ENCODE data around the gene TMC4.

The TMC4 gene

DNA sequence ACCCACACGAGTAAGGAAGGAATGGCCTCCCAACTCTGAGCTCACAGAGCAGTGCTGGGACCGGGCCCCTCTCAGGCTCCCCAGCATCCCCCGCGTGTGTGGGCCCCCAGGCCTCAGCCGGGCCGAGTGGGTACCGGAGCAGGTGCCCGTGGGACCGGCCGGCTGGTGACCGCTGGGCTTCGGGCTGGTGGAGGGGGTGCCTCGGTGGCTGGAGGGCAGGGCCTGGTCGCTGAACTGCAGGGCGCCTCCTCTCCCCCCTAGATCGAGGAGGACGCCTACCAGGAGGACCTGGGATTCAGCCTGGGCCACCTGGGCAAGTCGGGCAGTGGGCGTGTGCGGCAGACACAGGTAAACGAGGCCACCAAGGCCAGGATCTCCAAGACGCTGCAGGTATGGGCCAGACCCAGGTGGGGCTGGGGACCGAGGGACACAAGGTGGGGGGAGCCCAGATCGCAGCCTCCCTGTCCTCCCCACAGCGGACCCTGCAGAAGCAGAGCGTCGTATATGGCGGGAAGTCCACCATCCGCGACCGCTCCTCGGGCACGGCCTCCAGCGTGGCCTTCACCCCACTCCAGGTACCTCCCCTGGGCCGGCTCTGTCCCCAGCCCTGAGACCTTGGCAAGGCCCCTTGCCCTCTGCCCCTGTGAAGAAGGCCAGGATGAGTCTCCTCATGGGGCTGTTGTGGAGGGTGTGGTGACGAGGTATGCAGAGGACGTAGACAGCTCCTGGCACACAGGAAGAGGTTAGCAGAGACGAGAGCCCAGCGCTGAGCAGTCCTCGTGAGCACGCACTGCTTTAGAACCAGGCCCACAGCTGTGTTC lies 44.0 kb downstream of the TMC4 start:
- no peak overlapping the region for H3K27ac ChIP-seq
- no peaks in the 10 kb centered on the region for H3K9me3 ChIP-seq
- H3K36me3 ChIP-seq, result peaks cover 82% of the 10 kb centered on the region
- no peak overlapping the region for H3K4me3 ChIP-seq (ENCODE audit: low read depth in 1 of 2, low read length in 1 of 2)
- TF ChIP-seq, protein P1, sequence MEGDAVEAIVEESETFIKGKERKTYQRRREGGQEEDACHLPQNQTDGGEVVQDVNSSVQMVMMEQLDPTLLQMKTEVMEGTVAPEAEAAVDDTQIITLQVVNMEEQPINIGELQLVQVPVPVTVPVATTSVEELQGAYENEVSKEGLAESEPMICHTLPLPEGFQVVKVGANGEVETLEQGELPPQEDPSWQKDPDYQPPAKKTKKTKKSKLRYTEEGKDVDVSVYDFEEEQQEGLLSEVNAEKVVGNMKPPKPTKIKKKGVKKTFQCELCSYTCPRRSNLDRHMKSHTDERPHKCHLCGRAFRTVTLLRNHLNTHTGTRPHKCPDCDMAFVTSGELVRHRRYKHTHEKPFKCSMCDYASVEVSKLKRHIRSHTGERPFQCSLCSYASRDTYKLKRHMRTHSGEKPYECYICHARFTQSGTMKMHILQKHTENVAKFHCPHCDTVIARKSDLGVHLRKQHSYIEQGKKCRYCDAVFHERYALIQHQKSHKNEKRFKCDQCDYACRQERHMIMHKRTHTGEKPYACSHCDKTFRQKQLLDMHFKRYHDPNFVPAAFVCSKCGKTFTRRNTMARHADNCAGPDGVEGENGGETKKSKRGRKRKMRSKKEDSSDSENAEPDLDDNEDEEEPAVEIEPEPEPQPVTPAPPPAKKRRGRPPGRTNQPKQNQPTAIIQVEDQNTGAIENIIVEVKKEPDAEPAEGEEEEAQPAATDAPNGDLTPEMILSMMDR (IDR thresholded peaks at IDR 0.05), result no peak
- H3K27me3 ChIP-seq, result no peaks in the 10 kb centered on the region
- no peaks in the 10 kb centered on the region for H3K4me1 ChIP-seq (ENCODE audit: control insufficient read depth in 1 of 2, insufficient read depth in 1 of 2, low read depth in 1 of 2, low read length in 1 of 2)

DNA sequence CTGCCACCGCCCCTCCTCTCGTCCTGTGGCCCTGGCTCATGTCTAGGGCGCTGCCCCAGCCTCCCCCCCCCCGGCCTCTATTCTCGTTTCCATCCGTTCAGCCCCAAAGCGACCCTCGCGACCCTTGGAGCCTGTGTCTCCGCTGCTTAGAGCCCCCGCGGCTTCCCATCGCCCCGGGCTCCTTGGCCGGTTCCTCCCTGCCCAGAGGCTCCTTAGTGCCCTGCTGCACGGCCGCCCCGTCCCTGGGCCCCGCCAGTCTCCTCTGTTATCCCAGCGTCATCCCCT lies 44.6 kb downstream of the TMC4 start:
- TF ChIP-seq, protein P1 (IDR thresholded peaks at IDR 0.05), result no peak

DNA sequence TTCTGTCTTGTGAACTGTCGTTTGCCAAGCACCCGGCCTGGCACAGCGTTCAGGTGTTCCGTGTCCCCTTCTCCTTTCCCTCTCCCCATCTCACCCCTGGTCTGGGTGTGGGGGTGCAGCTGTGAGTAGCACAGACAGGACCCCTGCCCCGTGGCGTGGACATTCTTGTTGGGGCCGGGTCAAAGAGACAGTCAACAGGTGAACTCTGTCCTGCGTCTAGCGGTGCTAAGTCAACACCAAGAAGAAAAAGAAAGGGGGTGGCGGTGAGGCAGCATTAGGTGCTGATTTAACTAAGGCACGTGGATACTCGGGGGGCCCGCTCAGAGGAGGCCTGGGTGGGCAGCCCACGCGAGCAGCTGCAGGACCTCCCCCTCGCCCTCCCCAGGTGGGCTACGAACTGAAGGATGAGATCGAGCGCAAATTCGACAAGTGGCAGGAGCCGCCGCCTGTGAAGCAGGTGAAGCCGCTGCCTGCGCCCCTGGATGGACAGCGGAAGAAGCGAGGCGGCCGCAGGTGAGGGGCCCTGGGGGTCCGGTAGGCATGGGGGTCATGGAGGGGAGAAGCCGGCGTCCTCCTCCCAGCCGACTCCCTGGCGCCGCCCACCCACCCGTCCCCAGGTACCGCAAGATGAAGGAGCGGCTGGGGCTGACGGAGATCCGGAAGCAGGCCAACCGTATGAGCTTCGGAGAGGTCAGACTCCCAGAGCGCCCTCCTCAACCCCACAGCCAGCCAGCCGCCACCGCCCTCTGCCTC lies 45.1 kb downstream of the TMC4 start:
- H3K4me1 ChIP-seq (ENCODE audit: control insufficient read depth in 1 of 2, insufficient read depth in 1 of 2, low read depth in 1 of 2, low read length in 1 of 2), result no peaks in the 10 kb centered on the region
- H3K27ac ChIP-seq, result no peak overlapping the region
- peaks cover 90% of the 10 kb centered on the region for H3K36me3 ChIP-seq
- TF ChIP-seq, protein P1 (IDR thresholded peaks at IDR 0.05), result no peak
- no peak overlapping the region for H3K4me3 ChIP-seq (ENCODE audit: low read depth in 1 of 2, low read length in 1 of 2)
- no peaks in the 10 kb centered on the region for H3K27me3 ChIP-seq
- H3K9me3 ChIP-seq, result no peaks in the 10 kb centered on the region

More for the DNA sequence above, 44.6 kb downstream of the TMC4 start:
- Histone ChIP-seq H3K27ac (no peak overlapping the region), H3K4me1 (ENCODE audit: control insufficient read depth in 1 of 2, insufficient read depth in 1 of 2, low read depth in 1 of 2, low read length in 1 of 2) (no peaks in the 10 kb centered on the region), H3K36me3 (peaks cover 88% of the 10 kb centered on the region), H3K4me3 (ENCODE audit: low read depth in 1 of 2, low read length in 1 of 2) (no peak overlapping the region), H3K27me3 (no peaks in the 10 kb centered on the region), H3K9me3 (no peaks in the 10 kb centered on the region)

DNA sequence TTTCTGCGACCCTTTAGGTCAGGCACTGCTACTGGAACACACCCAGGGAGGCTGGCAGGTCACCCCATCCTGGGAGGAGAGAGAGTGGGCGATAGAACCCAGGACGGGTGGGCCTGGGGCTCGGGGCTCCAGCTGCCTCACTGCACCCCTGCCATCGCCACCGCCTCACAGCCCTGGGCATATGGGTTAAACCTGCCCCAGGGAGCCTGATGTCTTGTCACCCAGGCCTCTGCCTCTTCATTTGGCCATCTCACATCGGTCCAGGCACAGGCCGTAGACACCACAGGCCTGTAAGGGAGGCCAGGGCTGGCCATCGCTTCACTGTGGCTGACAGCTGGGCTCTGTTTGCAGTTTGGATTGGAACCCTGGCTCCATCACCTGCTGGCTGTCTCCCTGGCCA lies 47.2 kb downstream of the TMC4 start:
- Histone ChIP-seq H3K27ac (no peak overlapping the region), H3K27me3 (no peaks in the 10 kb centered on the region), H3K4me1 (ENCODE audit: control insufficient read depth in 1 of 2, insufficient read depth in 1 of 2, low read depth in 1 of 2, low read length in 1 of 2) (no peaks in the 10 kb centered on the region), H3K9me3 (no peaks in the 10 kb centered on the region), H3K36me3 (peaks cover 92% of the 10 kb centered on the region), H3K4me3 (ENCODE audit: low read depth in 1 of 2, low read length in 1 of 2) (no peak overlapping the region)
- TF ChIP-seq, protein P1 (IDR thresholded peaks at IDR 0.05), result no peak

DNA sequence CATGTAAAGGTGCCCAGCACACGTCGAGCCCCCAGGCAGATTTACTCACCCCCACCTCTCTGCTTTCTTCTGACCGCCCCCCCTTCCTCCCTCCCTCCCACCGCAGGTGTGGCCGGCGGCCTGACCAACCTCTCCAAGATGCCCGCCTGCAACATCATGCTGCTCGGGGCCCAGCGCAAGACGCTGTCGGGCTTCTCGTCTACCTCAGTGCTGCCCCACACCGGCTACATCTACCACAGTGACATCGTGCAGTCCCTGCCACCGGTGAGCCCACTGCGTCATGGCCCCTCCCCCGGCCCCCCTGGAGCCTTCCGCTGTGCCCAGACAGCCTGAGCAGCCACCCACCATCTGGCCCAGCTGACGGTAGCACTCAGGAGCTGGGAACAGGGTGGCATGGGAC lies 48.6 kb downstream of the TMC4 start:
- no peaks in the 10 kb centered on the region for H3K9me3 ChIP-seq
- H3K27me3 ChIP-seq, result no peaks in the 10 kb centered on the region
- H3K27ac ChIP-seq, result no peak overlapping the region
- no peak overlapping the region for H3K4me3 ChIP-seq (ENCODE audit: low read depth in 1 of 2, low read length in 1 of 2)
- H3K4me1 ChIP-seq (ENCODE audit: control insufficient read depth in 1 of 2, insufficient read depth in 1 of 2, low read depth in 1 of 2, low read length in 1 of 2), result no peaks in the 10 kb centered on the region
- TF ChIP-seq, protein P1 (IDR thresholded peaks at IDR 0.05), result no peak
- H3K36me3 ChIP-seq, result peaks cover 97% of the 10 kb centered on the region

Data from neutrophil (primary cell).